Muscle layer of duodenum (tissue), 2 donors: Measurements from ENCODE around the gene RAB40B.

Source experiments
- H3K27ac ChIP-seq: one replicate; pipeline ENCODE4 v1.7.0; 2013; ENCODE audit warnings: mild to moderate bottlenecking, low read length
- H3K27me3 ChIP-seq: one replicate; pipeline ENCODE4 v1.7.0; 2013; ENCODE audit warnings: low read depth, mild to moderate bottlenecking, control low read depth, low read length
- H3K36me3 ChIP-seq, 2 donors: one replicate each; pipeline ENCODE4 v1.7.0; 2013; ENCODE audit warnings: low read length in 2 of 2, control low read depth in 1 of 2, mild to moderate bottlenecking in 1 of 2; ENCODE audit not compliant: insufficient read depth in 2 of 2, control insufficient read depth in 1 of 2
- H3K4me1 ChIP-seq, 2 donors: one replicate each; pipeline ENCODE4 v1.7.0; 2013; ENCODE audit warnings: low read length in 2 of 2, mild to moderate bottlenecking in 2 of 2, control low read depth in 1 of 2, moderate library complexity in 1 of 2; ENCODE audit not compliant: insufficient read depth in 2 of 2, control insufficient read depth in 1 of 2
- H3K4me3 ChIP-seq, 2 donors: one replicate each; pipeline ENCODE4 v1.7.0; 2013; ENCODE audit warnings: low read length in 2 of 2, low read depth in 1 of 2, mild to moderate bottlenecking in 1 of 2
- H3K9me3 ChIP-seq, 2 donors: one replicate each; pipeline ENCODE4 v1.7.0; 2013; ENCODE audit warnings: low read length in 2 of 2, control low read depth in 1 of 2, mild to moderate bottlenecking in 1 of 2; ENCODE audit not compliant: control insufficient read depth in 1 of 2
- donor health status: healthy.

The RAB40B gene

DNA sequence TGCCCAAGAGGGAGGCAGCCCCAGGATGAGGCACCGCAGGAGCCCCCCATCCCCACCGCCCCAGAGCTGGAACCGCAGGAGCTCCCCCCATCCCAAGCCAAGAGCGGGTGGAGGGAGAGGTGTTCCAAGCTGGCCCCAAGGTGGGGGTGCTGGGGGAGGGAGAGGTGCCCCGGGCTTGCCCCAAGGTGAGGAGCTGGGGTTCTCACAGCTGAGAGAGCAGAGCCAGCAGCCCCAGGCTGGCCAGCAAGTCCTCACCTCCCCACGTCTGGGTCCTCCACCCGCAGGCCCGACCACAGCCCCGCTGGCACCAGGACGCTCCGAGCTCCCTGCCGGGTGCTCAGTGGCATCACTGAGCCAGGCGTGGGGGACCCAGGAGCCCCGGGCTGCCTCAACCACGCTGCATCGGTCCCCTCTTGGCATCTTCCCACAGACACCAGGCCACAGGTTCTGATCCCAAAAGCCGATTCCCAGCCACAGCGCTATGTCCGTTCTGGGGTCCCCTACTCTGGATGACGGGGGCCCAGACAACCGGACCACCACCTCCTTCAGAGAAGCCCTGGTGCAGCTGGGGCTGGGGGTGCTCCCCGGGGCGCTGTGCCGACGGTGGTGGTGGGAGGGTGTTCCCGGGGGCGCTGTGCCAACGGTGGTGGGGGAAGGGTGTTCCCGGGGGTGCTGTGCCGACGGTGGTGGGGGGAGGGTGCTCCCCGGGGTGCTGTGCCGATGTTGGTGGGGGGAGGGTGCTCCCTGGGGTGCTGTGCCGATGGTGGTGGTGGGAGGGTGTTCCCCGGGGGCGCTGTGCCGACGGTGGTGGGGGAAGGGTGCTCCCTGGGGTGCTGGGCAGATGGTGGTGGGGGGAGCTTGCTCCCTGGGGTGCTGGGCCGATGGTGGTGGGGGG is 34.9 kb downstream of the RAB40B start:
- Histone ChIP-seq H3K4me1 (peaks cover 0 to 4% of the 10 kb centered on the region in 2 donors), H3K27ac (no peak overlapping the region), H3K27me3 (no peaks in the 10 kb centered on the region), H3K4me3 (no peak overlapping the region), H3K9me3 (no peaks in the 10 kb centered on the region), H3K36me3 (peaks cover 0 to 22% of the 10 kb centered on the region in 2 donors)

DNA sequence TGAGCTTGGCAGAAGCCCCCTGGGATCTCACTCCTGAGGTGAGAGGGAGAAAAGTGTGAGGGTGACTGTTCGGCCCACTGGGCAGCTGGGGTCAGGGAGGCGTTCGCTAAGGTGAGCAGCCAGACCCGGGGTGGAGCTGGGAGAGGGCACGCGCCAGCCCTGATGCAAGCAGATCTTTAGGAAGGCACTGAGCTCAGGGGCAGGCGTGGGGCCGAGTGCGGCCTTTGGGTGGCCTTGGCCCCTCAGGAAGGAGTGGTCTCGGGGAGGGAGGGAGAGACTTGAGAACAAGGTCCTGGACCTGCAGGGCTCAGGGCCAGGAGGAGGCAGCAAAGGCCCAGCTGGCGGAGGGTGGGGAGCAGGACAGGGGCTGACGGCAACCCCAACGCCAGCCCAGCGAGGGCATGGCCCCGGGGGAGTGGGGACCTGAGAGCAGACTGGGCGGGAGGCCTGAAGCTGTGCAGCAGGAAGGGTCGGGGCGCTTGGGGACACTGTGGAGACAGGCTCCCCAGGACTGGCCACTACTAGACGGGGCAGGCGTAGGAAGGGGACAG is 35.7 kb downstream of the RAB40B start:
- H3K36me3 ChIP-seq: peaks cover 0 to 30% of the 10 kb centered on the region in 2 donors
- no peaks in the 10 kb centered on the region for H3K4me1 ChIP-seq
- no peaks in the 10 kb centered on the region for H3K9me3 ChIP-seq
- H3K27me3 ChIP-seq: no peaks in the 10 kb centered on the region
- H3K27ac ChIP-seq: no peak overlapping the region
- H3K4me3 ChIP-seq: no peak overlapping the region

GRCh38 chr17:82661717-82662683 is 36.5 kb downstream of the RAB40B start:
- Histone ChIP-seq H3K27me3 (no peaks in the 10 kb centered on the region), H3K9me3 (no peaks in the 10 kb centered on the region), H3K4me3 (no peak overlapping the region), H3K4me1 (no peaks in the 10 kb centered on the region), H3K36me3 (peaks cover 0 to 38% of the 10 kb centered on the region in 2 donors), H3K27ac (no peak overlapping the region)

DNA sequence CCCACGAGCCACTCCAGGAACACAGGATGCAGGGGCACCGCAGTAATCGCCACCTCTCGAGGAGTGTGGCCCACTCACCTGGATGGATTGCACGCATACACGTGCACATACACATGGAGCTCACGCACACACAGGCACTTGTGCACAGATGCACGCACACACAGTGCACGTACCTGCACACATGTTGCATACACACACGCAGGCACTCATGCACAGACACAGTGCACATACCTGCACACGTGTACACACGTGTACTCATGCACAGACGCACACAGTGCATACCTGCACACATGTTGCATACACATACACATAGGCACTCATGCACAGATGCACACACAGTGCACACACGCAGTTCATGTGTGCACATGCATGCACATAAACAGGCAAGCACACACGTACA is 38.6 kb downstream of the RAB40B start:
- Histone ChIP-seq H3K4me3 (no peak overlapping the region), H3K4me1 (no peaks in the 10 kb centered on the region), H3K36me3 (peaks cover 0 to 44% of the 10 kb centered on the region in 2 donors), H3K27me3 (no peaks in the 10 kb centered on the region), H3K9me3 (no peaks in the 10 kb centered on the region), H3K27ac (no peak overlapping the region)

DNA sequence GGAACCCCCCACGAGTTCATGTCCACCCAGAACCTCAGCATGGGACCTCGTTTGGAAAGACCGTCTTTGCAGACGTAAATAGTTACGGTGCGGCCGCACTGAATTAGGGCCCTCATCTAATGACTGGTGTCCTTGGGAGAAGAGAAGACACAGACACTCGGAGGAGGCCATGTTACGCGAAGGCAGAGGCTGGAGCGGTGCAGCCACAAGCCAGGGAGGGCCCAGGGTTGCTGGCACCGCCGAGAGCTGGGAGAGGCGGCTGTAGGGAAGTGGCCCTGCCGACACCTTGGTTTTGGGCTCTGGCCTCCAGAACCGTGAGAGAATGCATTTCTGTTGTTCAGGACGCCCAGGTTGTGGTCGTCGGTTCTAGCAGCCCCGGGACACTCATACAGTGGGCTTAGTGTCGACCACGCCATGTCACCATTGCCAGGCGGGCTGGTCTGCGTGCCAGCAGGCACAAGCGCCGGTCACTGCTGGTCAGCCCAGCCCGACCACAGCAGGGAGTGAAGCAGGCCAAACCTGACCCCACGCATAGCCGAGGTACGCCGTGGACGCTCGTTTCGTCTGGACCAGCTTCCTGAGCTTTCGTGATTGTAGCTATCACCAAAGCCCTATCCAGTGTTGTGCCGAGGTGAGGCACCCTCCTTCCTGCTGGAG is 39.6 kb downstream of the RAB40B start:
- H3K36me3 ChIP-seq: peaks cover 0 to 40% of the 10 kb centered on the region in 2 donors
- peaks cover 0 to 4% of the 10 kb centered on the region in 2 donors for H3K4me1 ChIP-seq
- no peaks in the 10 kb centered on the region for H3K27me3 ChIP-seq
- no peaks in the 10 kb centered on the region for H3K9me3 ChIP-seq
- H3K4me3 ChIP-seq: no peak overlapping the region
- no peak overlapping the region for H3K27ac ChIP-seq

GRCh38 chr17:82658331-82658730 is 40.2 kb downstream of the RAB40B start:
- H3K9me3 ChIP-seq: no peaks in the 10 kb centered on the region
- peaks cover 0 to 4% of the 10 kb centered on the region in 2 donors for H3K4me1 ChIP-seq
- peaks cover 0 to 39% of the 10 kb centered on the region in 2 donors for H3K36me3 ChIP-seq
- H3K4me3 ChIP-seq: no peak overlapping the region
- H3K27me3 ChIP-seq: no peaks in the 10 kb centered on the region
- no peak overlapping the region for H3K27ac ChIP-seq

DNA sequence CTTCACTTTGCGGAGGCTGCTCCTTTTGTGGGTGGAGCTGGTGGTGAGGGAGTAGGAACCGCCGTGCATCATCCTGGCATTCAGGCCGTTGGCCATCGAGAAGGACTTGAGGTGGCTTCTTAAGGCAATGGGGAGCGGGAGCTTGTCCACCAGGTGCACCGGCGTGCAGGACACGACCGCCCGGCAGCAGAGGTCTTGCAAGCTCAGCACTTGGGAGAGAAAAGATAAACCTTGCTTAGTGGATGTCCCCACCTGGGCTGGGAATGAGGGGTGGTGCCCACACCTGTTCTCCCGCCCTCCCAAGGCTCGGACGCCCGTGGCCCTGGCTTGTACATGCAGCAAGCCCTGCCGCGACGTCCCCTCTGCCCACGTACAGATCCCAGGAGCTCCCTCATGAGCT is 40.6 kb downstream of the RAB40B start:
- H3K4me3 ChIP-seq: no peak overlapping the region
- peaks cover 0 to 39% of the 10 kb centered on the region in 2 donors for H3K36me3 ChIP-seq

GRCh38 chr17:82656266-82656665 is 42.2 kb downstream of the RAB40B start:
- Histone ChIP-seq H3K27me3 (no peaks in the 10 kb centered on the region), H3K4me3 (no peak overlapping the region), H3K36me3 (peaks cover 0 to 31% of the 10 kb centered on the region in 2 donors), H3K4me1 (peaks cover 0 to 4% of the 10 kb centered on the region in 2 donors), H3K27ac (no peak overlapping the region), H3K9me3 (no peaks in the 10 kb centered on the region)

More for the DNA sequence above, 40.6 kb downstream of the RAB40B start:
- Histone ChIP-seq H3K9me3 (no peaks in the 10 kb centered on the region), H3K27me3 (no peaks in the 10 kb centered on the region), H3K27ac (no peak overlapping the region), H3K4me1 (peaks cover 0 to 4% of the 10 kb centered on the region in 2 donors)

DNA sequence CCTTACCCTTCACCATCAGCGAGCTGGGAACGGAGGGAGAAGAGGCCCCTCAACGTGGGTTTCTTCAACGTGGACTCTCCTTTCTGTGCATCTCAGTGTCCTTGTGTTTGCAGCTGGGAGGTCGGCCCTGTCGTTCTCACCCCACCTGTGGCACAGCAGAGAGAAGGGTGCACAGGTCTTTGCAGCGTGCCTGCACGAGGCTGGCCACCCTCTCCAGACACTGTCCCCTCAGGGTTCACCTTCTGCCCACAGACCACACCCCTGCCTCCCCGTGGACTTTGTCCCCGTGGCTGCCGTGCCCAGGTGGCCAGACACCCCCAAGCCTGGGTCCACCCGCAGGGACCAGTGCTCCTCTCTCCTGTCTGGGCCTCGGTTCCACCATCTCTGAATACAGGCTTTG is 43.0 kb downstream of the RAB40B start:
- H3K9me3 ChIP-seq: no peaks in the 10 kb centered on the region
- H3K4me3 ChIP-seq: no peak overlapping the region
- peak overlapping the region; percentile 63 for H3K27ac ChIP-seq
- H3K36me3 ChIP-seq: peaks cover 0 to 31% of the 10 kb centered on the region in 2 donors
- H3K4me1 ChIP-seq: peaks cover 0 to 4% of the 10 kb centered on the region in 2 donors
- H3K27me3 ChIP-seq: no peaks in the 10 kb centered on the region

DNA sequence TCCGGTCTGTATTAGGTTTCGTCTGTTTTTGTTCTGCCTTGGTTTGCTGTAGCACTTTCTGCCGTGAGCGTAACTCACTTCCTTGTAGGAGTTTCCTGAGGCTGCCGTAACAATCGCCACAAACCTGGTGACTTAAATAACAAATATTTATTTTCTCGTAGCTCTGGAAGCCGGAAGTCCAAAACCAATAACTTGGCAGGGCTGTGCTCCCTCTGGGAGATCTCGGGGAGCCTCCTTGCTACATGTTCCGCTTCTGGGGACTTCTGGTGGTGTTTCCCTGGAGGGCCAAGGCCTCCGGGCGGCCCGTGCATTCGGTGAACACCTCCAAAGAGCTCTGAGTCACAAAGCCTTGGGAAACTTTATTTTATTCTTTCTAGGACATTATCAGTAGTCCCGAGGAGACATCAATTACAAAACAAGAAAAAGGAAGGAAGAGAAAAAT is 43.4 kb downstream of the RAB40B start:
- peaks cover 0 to 4% of the 10 kb centered on the region in 2 donors for H3K4me1 ChIP-seq
- H3K36me3 ChIP-seq: peaks cover 0 to 31% of the 10 kb centered on the region in 2 donors
- H3K27me3 ChIP-seq: no peaks in the 10 kb centered on the region
- no peaks in the 10 kb centered on the region for H3K9me3 ChIP-seq
- H3K4me3 ChIP-seq: no peak overlapping the region
- H3K27ac ChIP-seq: peak overlapping the region; percentile 63
